ENCODE results near the gene CYP3A5.

- no peak for TF ChIP-seq CTCF (IDR thresholded peaks at IDR 0.05; ENCODE audit: low read depth, low read length)
- TF ChIP-seq EZH2phosphoT487 (IDR thresholded peaks at IDR 0.05; ENCODE audit: low read depth): no peak
These were observed 13.8 kb downstream of the CYP3A5 start for GRCh38 chr7:99666013-99666395.

Measured in OCI-LY3 (cell line).